Ishikawa (cell line): ENCODE data around the gene RNF121.

ENCODE experiments used
- TAF1 ChIP-seq: IDR thresholded peaks from 2 replicates; pipeline ENCODE4 v1.6.1; 2012; ENCODE audit warnings: low read depth, mild to moderate bottlenecking
- TF ChIP-seq, protein P1 (sequence below): IDR thresholded peaks from 2 replicates; pipeline ENCODE4 v1.6.1; 2012

DNA sequence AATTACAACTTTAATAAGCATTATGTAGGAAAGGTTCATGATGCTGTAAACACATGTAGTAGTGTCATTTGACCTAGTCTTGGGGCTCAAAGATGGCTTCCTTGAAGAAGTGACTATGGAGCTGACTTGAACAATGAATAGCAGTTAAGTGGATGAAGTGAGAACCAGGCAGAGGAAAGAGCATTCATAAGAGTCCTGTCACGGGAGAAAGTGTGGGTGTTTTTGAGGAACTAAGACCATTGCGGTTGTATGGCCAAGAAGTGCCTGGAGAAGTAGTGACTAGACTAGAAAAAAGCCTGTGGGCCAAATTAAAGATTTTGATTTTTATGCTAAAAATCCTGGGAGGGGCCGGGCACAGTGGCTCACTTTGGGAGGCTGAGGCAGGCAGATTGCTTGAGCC, 62.6 kb downstream of the RNF121 start:
- TF ChIP-seq TAF1 = no peak
- TF ChIP-seq, protein P1, sequence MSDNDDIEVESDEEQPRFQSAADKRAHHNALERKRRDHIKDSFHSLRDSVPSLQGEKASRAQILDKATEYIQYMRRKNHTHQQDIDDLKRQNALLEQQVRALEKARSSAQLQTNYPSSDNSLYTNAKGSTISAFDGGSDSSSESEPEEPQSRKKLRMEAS = no peak
